ENCODE measurements around the gene MMP26.

Gene MMP26

DNA sequence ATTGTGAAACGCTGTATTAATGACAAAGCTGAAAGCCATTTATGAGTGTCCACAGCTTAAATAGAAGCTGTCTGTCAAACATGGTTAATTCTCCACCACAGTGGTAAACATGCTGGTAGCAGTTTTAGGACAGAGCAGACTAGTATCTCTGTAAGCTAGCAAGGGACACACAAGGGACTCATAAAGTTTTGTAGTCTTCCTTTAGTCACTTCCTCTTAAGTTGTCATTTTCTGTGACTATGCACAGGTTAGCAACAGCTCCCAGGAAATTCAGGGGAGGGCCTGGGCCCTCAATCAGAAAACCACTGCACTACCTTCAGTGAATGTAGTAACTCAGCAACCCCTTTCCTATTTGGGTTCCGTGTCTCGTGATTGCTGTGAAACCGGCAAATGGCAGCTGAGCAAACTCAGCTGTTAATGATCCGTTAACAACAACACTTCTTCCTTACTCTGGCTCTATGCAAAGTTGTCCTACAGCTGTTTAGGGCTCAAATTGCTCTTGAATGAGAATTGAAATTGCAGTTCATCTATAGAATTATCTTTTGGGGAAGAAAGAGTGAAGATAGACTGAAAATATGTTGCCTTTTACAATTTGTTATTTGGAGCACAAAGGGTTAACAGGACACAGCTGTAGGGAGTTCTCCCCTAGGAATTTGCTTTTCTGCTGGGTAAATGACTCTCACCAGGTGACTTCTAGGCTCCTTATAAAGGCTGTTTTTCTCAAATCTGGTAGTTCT lies at the start of gene MMP26:
TSS of gene MMP26 (plus strand) at position 731 of the 736 bp plus-strand sequence.
- no peak within 1 kb of the TSS for H3K4me3 ChIP-seq (ENCODE audit: low read length)

DNA sequence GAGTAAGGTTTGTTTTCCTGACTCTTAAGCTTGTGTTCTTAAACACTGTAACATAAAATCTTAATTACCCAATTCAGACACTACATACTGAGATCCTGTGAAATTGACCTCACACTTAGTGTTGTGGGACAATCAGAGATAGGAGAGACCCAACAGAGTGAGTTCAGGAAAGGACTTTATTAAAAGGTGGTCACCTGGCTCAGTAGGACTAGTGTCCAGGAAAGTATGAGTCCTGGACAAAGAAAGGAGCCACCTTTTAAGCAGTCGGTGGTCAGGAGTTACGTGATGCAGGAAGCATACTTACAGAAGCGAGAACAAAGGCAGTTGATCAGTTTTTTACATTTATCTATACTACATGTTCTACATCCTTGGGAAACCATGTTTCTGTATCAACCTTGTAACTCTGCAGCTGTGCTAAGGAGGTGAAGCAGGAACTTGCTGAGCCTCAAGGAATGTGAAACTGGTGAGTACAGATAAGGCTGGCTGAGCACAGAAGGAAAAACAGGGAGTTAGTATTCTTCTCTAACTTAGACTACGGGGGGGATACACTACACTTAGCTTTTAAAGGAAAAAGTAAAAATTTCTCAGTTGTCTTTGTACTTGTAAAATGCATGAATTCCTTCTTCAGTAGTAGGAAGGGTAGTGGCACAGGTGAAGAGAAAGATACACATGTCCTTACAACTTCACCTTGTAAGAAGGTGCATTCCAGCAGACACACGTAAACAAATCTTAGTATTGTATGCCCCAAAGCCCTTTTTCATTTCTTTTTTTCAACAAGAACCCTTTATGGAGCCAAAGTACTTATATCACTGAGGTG lies 45.7 kb upstream of the MMP26 start:
- TF ChIP-seq, protein P1, sequence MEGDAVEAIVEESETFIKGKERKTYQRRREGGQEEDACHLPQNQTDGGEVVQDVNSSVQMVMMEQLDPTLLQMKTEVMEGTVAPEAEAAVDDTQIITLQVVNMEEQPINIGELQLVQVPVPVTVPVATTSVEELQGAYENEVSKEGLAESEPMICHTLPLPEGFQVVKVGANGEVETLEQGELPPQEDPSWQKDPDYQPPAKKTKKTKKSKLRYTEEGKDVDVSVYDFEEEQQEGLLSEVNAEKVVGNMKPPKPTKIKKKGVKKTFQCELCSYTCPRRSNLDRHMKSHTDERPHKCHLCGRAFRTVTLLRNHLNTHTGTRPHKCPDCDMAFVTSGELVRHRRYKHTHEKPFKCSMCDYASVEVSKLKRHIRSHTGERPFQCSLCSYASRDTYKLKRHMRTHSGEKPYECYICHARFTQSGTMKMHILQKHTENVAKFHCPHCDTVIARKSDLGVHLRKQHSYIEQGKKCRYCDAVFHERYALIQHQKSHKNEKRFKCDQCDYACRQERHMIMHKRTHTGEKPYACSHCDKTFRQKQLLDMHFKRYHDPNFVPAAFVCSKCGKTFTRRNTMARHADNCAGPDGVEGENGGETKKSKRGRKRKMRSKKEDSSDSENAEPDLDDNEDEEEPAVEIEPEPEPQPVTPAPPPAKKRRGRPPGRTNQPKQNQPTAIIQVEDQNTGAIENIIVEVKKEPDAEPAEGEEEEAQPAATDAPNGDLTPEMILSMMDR (conservative IDR thresholded peaks at IDR 0.05; ENCODE audit: low read length): no peak
- H3K4me3 ChIP-seq (ENCODE audit: low read length): no peak overlapping the region
- no peak for DNase-seq (ENCODE audit: low read depth)

More for the DNA sequence above, at the start of gene MMP26:
- no peak for DNase-seq (ENCODE audit: low read depth)
- TF ChIP-seq, protein P1 (conservative IDR thresholded peaks at IDR 0.05; ENCODE audit: low read length): no peak

GRCh38 chr11:4662876-4663275 lies 41.7 kb upstream of the MMP26 start:
- DNase-seq (ENCODE audit: low read depth): no peak
- TF ChIP-seq, protein P1 (conservative IDR thresholded peaks at IDR 0.05; ENCODE audit: low read length): no peak
- H3K4me3 ChIP-seq (ENCODE audit: low read length): no peak overlapping the region

- DNase-seq (ENCODE audit: low read depth): no peak
- TF ChIP-seq, protein P1 (conservative IDR thresholded peaks at IDR 0.05; ENCODE audit: low read length): no peak
Measured at GRCh38 chr11:4664183-4664582, 40.4 kb upstream of the MMP26 start.

GRCh38 chr11:4664786-4665185 lies 39.8 kb upstream of the MMP26 start:
- H3K4me3 ChIP-seq (ENCODE audit: low read length): no peak overlapping the region
- DNase-seq (ENCODE audit: low read depth): no peak
- TF ChIP-seq, protein P1 (conservative IDR thresholded peaks at IDR 0.05; ENCODE audit: low read length): no peak

More at GRCh38 chr11:4664183-4664582, 40.4 kb upstream of the MMP26 start:
- no peak overlapping the region for H3K4me3 ChIP-seq (ENCODE audit: low read length)

DNA sequence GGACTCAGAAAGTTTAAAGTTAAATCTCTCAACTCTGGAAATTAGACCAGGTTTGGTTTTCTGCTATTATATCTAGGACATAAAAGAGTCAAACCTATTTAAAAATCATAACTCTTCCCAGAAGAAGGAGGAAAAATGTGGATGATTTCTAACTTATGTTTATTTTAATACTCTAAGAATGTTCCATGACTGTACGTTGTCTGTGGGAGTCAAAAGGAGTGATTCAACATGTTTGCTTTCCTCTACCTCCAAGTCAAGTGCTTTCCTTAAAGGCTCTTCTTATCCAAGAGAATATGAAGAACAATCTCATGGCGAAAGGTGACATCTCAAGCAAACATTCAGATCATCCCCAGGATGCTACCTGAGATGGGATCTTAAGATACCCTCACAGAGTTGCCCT lies 39.2 kb upstream of the MMP26 start:
- TF ChIP-seq, protein P1 (conservative IDR thresholded peaks at IDR 0.05; ENCODE audit: low read length): no peak
- no peak for DNase-seq (ENCODE audit: low read depth)
- no peak overlapping the region for H3K4me3 ChIP-seq (ENCODE audit: low read length)

Measured in AG10803 (cell line).